Measurements from ENCODE around the gene ZNF804A. TPM values are rescaled to one million over a fixed set of nuclear protein-coding genes. Genes with fewer than 3 reads are reported as not detected.

The ZNF804A gene
- total RNA-seq, 1 donor from 2014 or later = not detected

DNA sequence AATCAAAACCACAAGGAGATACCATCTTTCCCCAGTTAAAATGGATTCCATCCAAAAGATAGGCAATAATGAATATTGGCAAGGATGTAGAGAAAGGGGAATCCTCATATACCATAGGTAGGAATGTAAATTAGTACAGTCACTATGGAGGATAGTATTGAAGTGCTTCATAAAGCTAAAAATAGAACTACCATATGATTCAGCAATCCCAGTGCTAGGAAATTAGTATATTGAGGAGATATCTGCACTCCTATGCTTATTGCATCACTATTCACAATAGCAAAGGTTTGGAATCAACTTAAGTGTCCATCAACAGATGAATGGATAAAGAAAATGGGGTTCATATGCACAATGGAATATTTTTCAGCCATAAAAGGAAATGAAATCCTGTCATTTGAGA lies 251.2 kb downstream of the ZNF804A start:
- H3K4me3 ChIP-seq (ENCODE audit: low read depth, low read length) = no peak overlapping the region
- no peak for DNase-seq (ENCODE audit: low read depth)
- TF ChIP-seq, protein P1, sequence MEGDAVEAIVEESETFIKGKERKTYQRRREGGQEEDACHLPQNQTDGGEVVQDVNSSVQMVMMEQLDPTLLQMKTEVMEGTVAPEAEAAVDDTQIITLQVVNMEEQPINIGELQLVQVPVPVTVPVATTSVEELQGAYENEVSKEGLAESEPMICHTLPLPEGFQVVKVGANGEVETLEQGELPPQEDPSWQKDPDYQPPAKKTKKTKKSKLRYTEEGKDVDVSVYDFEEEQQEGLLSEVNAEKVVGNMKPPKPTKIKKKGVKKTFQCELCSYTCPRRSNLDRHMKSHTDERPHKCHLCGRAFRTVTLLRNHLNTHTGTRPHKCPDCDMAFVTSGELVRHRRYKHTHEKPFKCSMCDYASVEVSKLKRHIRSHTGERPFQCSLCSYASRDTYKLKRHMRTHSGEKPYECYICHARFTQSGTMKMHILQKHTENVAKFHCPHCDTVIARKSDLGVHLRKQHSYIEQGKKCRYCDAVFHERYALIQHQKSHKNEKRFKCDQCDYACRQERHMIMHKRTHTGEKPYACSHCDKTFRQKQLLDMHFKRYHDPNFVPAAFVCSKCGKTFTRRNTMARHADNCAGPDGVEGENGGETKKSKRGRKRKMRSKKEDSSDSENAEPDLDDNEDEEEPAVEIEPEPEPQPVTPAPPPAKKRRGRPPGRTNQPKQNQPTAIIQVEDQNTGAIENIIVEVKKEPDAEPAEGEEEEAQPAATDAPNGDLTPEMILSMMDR (conservative IDR thresholded peaks at IDR 0.05; ENCODE audit: low read depth, low read length) = no peak

DNA sequence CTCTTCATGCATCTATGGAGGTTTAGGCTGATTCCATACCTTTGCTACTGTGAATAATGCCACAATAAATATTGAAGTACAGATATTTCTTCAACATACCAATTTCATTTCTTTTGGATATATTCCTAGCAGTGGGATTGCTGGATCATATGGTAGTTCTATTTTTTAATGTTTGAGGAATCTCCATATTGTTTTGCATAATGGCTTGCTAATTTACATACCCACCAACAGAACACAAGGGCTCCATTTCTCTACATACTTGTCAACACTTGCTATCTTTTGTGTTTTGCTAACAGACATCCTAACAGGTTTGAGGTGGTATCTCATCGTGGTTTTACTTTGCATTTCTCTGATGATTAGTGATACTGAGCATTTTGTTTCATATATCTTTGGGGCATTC lies 253.2 kb downstream of the ZNF804A start:
- TF ChIP-seq, protein P1 (conservative IDR thresholded peaks at IDR 0.05; ENCODE audit: low read depth, low read length) = no peak
- no peak for DNase-seq (ENCODE audit: low read depth)
- H3K4me3 ChIP-seq (ENCODE audit: low read depth, low read length) = no peak overlapping the region

DNA sequence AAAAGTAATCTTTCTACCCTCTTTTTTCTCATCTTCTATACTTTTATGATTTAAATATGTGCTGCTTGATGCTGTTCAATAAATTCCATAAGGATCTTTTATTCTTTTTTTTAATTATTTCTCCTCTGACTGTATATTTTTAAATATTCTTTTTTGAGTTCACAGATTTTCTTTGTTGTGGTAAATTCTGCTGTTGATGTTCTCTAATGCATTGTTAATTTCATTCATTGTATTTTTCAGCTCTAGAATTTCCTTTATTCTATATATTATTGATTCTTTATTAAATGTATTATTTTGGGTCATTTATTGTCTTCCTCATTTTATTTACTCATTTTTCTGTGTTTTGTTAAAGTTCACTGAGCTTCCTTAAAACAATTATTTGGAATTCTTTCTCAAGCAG lies 260.9 kb downstream of the ZNF804A start:
- DNase-seq (ENCODE audit: low read depth) = no peak
- no peak overlapping the region for H3K4me3 ChIP-seq (ENCODE audit: low read depth, low read length)
- TF ChIP-seq, protein P1 (conservative IDR thresholded peaks at IDR 0.05; ENCODE audit: low read depth, low read length) = no peak

DNA sequence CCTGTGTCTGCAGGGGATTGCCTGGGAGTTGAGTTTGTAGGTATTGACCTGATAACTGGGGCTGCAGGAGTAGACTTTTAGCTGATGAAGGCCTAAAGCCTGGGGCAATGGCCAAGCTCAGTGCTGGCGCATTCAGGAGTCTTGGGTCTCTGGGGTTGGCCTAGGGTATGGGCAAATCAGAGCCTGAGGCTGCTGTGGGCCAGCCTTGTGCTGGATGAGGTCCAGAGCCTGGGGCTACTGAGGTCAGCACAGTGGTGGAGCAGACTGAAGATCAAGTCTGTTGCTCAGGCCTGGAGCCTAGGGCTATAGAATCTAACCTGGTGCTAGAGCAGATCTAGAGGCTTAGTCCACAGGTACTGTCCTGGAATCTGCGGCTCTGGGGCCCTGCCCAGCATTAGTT lies 262.4 kb downstream of the ZNF804A start:
- TF ChIP-seq, protein P1 (conservative IDR thresholded peaks at IDR 0.05; ENCODE audit: low read depth, low read length) = no peak
- no peak overlapping the region for H3K4me3 ChIP-seq (ENCODE audit: low read depth, low read length)
- no peak for DNase-seq (ENCODE audit: low read depth)

DNA sequence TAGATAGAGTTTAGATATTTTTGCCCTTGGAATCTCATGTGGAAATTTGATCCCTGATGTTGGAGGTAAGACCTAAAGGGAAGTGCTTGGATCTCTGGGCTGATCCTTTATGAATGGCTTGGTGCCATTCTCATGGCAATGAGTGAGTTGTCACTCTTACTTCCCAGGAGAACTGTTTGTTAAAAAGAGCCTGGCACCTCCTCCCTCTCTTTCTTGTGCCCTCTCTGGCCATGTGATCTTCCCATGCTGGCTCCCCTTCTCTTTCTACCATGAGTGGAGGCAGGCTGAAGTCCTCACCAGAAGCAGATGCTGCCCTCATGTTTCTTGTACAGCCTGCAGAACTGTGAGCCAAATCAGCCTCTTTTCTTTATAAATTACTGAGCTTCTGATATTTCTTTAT lies 276.9 kb downstream of the ZNF804A start:
- H3K4me3 ChIP-seq (ENCODE audit: low read depth, low read length) = no peak overlapping the region
- DNase-seq (ENCODE audit: low read depth) = no peak
- TF ChIP-seq, protein P1 (conservative IDR thresholded peaks at IDR 0.05; ENCODE audit: low read depth, low read length) = no peak

DNA sequence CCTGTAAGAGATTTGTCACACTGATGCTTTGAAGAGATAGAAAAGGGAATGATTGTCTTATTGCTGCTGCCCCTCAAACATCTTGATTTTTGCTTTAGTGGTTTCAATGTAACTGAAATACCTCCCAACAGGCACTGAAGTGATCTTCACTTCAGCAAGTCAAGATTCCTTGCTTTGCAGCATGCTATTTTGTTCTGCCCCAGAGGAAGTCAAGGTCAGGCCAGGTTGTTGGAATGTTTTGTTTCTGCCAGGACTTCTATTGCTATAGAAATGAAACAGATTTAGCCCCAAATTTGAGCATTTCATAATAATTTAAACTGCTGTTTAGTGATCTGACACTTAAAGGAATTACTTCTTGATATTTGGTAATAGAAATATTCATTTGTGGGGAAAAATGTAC lies 277.6 kb downstream of the ZNF804A start:
- H3K4me3 ChIP-seq (ENCODE audit: low read depth, low read length) = no peak overlapping the region
- no peak for DNase-seq (ENCODE audit: low read depth)
- TF ChIP-seq, protein P1 (conservative IDR thresholded peaks at IDR 0.05; ENCODE audit: low read depth, low read length) = no peak

DNA sequence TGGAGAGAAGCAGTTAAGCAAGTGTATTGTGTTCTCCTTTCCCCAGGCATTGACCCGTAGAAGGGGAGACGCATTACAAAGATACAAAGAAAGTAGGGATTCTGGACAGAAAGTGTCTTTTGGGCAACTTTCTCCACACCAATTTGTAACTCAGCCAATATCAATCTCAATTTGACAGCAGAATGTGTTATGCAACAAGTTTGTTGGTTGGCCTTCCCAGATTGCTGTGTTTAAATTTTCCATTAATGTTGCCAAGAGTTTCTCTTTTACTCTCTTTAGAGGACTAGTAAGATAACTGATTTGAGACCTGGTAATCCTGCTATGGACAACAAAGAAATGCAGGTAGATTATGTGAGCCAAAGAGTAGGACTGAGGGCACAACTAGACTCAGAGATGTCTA lies 279.6 kb downstream of the ZNF804A start:
- H3K4me3 ChIP-seq (ENCODE audit: low read depth, low read length) = no peak overlapping the region
- TF ChIP-seq, protein P1 (conservative IDR thresholded peaks at IDR 0.05; ENCODE audit: low read depth, low read length) = no peak
- DNase-seq (ENCODE audit: low read depth) = no peak
